ENCODE data around the gene GAA. TPM values are rescaled to one million over a fixed set of nuclear protein-coding genes. Genes with fewer than 3 reads are reported as not detected.
A peak's percentile ranks its signal among the peaks of the same experiment; 100 is the strongest.

Gene GAA
- total RNA-seq, 1 experiment from 2014 or later = 45.7 TPM

- DNase-seq (ENCODE audit: low spot score) = no peak
Measured at GRCh38 chr17:80117491-80118401, 16.4 kb downstream of the GAA start.

DNA sequence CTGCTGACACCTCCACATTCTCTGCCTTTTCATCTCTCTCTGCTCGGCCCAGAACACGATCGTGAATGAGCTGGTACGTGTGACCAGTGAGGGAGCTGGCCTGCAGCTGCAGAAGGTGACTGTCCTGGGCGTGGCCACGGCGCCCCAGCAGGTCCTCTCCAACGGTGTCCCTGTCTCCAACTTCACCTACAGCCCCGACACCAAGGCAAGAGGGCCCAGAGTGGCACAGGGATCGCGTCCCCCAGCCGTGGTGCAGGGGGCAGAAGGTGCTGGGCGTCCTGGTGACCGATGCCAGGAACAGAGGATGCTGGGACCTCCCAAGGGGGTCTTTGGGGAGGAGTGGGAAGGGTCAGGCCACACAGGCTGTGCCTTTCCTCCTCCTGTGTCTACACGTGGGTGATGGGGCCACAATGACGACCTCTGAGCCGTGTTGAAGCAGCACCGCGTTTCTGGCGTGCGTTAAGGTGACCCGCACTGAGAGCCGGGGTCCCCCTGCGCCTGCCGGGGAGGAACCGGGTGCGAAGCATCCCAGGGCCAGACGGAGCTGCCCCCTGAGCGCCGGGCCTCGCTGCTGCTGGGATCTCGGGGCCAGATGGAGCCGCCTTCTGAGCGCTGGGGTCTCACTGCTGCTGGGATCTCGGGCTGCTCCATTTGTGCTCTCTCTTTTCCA is 17.4 kb downstream of the GAA start:
- peak; percentile 11 for DNase-seq (ENCODE audit: low spot score)

DNA sequence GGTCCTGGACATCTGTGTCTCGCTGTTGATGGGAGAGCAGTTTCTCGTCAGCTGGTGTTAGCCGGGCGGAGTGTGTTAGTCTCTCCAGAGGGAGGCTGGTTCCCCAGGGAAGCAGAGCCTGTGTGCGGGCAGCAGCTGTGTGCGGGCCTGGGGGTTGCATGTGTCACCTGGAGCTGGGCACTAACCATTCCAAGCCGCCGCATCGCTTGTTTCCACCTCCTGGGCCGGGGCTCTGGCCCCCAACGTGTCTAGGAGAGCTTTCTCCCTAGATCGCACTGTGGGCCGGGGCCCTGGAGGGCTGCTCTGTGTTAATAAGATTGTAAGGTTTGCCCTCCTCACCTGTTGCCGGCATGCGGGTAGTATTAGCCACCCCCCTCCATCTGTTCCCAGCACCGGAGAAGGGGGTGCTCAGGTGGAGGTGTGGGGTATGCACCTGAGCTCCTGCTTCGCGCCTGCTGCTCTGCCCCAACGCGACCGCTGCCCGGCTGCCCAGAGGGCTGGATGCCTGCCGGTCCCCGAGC is 17.9 kb downstream of the GAA start:
- DNase-seq (ENCODE audit: low spot score) = peak; percentile 5

DNA sequence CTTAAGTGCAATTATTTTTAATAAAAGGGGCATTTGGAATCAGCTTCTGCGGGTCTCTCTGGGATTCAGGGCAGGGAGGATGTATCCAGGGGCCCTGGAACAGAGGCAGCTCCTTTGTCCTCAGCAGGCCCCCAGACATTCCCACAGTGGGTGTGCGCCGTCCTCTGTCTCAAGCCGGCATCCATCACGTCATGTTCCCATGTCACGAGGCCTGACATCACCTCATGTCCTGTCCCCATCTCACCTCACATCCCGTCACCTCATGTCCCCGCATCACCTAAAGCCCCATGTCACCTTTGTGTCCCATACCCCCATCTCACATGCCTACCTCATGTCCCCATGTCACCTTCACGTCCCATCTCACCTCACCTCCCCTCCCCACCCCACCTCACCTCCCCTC is 18.5 kb downstream of the GAA start:
- no peak for DNase-seq (ENCODE audit: low spot score)

GRCh38 chr17:80122026-80122575 is 20.7 kb downstream of the GAA start:
- no peak for DNase-seq (ENCODE audit: low spot score)

- no peak for DNase-seq (ENCODE audit: low spot score)
Measured at GRCh38 chr17:80122926-80123505, 21.6 kb downstream of the GAA start.

DNA sequence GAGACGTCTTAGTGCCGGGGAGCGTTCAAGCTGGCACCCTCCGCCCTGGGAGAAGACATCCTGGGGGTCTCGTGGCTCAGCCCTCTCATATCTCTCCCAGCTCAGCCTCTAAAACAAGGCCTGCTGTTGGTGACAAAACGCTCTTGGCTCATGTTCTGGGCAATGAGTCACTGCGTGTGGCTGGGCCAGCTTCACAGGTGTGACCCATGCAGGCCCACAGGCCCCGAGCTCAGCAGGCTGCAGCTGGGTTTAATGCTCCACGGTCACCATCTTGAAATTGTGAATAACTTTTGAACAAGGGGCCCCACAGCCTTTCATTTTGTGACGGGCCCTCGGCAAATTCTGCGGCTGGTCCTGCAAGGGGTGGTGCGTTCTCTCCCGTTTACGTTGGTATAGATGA is 22.4 kb downstream of the GAA start:
- DNase-seq (ENCODE audit: low spot score) = peak; percentile 53

- DNase-seq (ENCODE audit: low spot score) = no peak
Measured at GRCh38 chr17:80124351-80124981, 23.1 kb downstream of the GAA start.

GRCh38 chr17:80125656-80126448 is 24.5 kb downstream of the GAA start:
- DNase-seq (ENCODE audit: low spot score) = no peak

- DNase-seq (ENCODE audit: low spot score) = no peak
Measured at GRCh38 chr17:80126449-80126715, 25.0 kb downstream of the GAA start.

DNA sequence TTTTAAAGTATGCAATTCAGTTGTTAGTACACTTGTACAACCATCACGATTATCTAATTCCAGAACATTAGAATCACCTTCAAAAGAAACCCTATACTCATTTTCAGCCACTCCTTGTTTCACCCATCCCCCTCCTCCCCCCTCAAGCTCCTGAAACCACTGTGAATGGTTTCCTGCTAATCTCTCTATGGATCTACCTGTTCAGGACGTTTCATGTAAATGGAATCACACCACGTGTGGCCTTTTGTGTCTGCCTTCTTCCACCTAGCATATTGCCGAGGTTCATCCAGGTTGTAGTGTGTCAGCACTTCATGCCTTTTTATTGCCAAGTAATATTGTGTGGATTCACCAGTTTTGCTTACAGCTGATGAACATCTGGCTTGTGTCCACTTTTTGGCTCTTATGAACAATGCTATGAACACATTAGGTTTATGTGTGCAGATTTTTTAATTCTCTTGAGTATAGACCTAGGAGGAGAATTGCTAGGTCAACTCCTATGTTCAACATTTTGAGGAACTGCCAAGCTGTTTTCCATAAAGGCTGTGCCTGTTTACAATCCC is 27.7 kb downstream of the GAA start:
- no peak for DNase-seq (ENCODE audit: low spot score)

GRCh38 chr17:80130992-80131391 is 29.6 kb downstream of the GAA start:
- DNase-seq (ENCODE audit: low spot score) = no peak

GRCh38 chr17:80132906-80133625 is 31.7 kb downstream of the GAA start:
- no peak for DNase-seq (ENCODE audit: low spot score)

GRCh38 chr17:80133626-80133970 is 32.2 kb downstream of the GAA start:
- DNase-seq (ENCODE audit: low spot score) = no peak

DNA sequence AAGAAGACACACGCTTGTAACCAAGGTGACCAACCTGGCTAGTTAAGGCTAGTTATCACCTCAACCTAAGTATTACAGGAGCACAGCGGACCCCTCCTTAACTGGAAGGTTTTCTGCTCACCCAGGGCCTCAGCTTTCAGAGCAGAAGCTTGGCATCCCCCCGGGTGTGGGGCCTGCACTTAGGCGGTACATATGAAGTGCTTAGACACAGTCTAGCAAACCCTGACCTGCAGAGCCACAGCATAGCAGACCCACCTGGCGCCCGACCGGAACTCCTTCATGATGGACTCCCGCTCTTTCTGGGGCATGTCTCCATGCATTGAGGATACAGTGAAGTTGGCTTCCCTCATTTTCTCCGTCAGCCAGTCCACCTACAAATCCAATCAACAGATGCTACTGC is 35.8 kb downstream of the GAA start:
- DNase-seq (ENCODE audit: low spot score) = no peak

DNA sequence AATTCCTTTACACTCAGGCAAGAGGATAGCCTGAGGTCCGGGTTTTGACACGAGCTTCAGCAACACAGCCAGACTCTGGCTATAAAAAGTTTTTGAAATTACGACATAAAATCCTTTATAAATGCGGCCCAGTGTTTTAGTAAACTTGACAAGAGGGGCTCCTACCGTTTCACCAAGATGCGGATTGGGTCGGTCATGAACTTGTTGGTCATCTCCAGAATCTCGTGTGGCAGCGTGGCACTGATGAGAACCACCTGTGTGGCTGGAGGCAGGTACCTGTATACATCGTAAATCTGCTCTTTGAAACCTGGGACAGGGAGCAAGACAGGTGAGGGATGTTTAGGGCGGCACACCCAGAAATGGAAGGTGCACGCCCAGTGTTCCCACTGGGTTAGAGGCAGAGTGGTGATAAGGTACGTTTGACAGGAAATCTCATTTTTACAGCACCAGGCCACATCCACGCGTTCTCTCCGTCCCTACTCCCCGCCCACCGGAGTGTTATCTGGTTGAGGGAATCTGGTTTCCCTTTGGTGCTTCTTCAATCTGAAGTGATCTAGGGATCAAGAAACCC is 37.6 kb downstream of the GAA start:
- no peak for DNase-seq (ENCODE audit: low spot score)

- DNase-seq (ENCODE audit: low spot score) = no peak
Measured at GRCh38 chr17:80141463-80142165, 40.2 kb downstream of the GAA start.

DNA sequence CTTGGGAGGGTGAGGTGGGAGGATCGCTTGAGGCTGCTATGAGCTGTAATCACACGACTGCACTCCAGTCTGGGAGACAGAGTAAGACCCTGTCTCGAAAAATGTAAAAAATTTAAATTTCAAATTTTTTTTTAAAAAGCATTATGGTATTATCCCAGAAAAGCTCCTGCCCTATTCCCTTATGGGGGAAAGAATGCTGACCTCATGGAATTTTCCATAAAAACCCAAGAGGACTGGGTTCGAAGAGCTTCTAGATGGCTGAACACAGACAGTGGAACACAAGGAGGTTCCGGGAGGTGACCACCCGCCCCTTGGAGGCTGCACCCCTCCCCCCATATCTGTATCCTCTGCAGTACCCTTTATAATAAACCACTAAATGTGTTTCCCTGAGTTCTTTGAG is 41.5 kb downstream of the GAA start:
- DNase-seq (ENCODE audit: low spot score) = no peak

Measured in H4 (cell line).